Keratinocyte (primary cell): ENCODE measurements around the gene TRAF3IP3.

Experiments used
- EZH2 ChIP-seq: IDR thresholded peaks from one replicate; pipeline ENCODE4 v1.6.1; 2012; ENCODE audit warnings: inconsistent platforms, mild to moderate bottlenecking, low read length, moderate library complexity
- TF ChIP-seq, protein P1 (sequence below), 3 experiments: IDR thresholded peaks in 1 of 3; conservative IDR thresholded peaks in 1 of 3; optimal IDR thresholded peaks in 1 of 3; 2 replicates in 2 of 3; 3 replicates in 1 of 3; pipeline versions ENCODE3 to v1.5.1; 2011; ENCODE audit warnings: low read length in 3 of 3, mild to moderate bottlenecking in 3 of 3, moderate library complexity in 2 of 3, control low read depth in 1 of 3, inconsistent platforms in 1 of 3; ENCODE audit not compliant: insufficient read depth in 2 of 3; ENCODE audit errors: extremely low read depth in 1 of 3

DNA sequence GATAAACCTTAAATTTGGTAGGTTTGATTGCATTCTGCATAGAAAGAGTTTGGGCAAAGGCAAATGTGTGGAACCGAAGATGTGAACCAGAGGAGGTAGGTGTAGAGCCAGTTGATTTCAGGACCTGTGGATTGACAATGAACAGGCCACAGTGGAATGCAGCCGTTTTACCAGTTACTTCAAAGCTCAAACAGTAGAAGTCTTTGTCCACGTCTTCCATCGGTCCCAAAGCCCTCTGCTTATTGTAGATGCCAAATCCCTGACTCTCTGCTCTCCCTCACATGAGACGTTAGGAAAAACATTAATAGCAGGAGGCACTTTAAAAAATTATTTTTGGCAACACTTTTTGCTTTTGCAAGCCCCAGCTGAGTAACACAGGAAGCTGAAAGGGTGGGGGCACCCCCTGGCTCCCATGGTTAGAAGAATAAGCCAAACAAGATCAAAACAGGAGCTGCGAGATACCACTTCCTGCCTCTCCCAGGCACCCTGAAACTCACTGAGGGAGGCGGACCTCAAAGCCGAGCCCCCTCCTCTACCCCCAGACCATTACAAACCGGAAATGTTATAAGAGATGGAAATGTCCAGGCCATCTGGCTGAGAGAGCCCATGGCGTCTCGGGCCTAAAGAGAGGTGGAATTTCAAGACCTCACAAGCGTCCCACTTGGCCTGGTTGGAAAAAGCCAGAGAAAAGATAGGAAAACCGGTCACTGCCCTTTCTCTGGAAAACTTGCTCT, 13.5 kb downstream of the TRAF3IP3 start:
- TF ChIP-seq, protein P1, sequence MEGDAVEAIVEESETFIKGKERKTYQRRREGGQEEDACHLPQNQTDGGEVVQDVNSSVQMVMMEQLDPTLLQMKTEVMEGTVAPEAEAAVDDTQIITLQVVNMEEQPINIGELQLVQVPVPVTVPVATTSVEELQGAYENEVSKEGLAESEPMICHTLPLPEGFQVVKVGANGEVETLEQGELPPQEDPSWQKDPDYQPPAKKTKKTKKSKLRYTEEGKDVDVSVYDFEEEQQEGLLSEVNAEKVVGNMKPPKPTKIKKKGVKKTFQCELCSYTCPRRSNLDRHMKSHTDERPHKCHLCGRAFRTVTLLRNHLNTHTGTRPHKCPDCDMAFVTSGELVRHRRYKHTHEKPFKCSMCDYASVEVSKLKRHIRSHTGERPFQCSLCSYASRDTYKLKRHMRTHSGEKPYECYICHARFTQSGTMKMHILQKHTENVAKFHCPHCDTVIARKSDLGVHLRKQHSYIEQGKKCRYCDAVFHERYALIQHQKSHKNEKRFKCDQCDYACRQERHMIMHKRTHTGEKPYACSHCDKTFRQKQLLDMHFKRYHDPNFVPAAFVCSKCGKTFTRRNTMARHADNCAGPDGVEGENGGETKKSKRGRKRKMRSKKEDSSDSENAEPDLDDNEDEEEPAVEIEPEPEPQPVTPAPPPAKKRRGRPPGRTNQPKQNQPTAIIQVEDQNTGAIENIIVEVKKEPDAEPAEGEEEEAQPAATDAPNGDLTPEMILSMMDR (optimal IDR thresholded peaks at IDR 0.05 in 1 of 3, IDR thresholded peaks at IDR 0.05 in 1 of 3, conservative IDR thresholded peaks at IDR 0.05 in 1 of 3; ENCODE audit: extremely low read depth in 1 of 3, insufficient read depth in 2 of 3, low read length in 3 of 3) = no peak
- no peak for TF ChIP-seq EZH2
